ENCODE measurements around the gene SEMA3E.
"Not testable (repeated sequence)": the region's sequence is repeated elsewhere in the genome, so short reads cannot be mapped to it uniquely, and the experiment has no call there.

Gene SEMA3E

GRCh38 chr7:83452256-83452655, 196.7 kb downstream of the SEMA3E start:
- no peak for DNase-seq (ENCODE audit: low read depth)

DNA sequence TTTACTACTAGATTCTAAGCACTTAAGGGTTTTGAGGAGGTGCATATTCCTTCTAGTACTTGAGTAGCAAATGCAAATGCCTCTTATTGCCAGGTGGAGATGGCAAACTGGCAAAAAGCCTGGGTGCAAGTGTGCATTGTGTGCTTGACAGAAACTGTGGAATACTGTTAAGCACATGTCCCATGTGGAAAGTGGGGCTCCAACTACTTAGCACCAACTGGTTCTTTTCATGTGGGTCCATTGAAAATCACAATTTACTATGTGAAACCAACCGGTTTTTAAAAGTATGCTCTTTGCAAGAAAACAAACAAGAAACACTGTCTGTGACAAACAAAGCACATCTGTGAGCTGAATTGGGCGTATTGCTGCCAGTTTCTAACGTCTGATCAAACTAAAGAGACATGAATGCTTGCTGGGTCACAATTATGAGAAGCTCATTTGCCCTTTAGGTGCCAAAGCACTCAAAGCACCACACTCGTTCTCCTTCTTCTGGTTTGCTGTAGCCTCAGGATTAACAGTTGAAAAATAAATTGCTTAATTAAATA, 197.4 kb downstream of the SEMA3E start:
- no peak for DNase-seq (ENCODE audit: low read depth)

DNA sequence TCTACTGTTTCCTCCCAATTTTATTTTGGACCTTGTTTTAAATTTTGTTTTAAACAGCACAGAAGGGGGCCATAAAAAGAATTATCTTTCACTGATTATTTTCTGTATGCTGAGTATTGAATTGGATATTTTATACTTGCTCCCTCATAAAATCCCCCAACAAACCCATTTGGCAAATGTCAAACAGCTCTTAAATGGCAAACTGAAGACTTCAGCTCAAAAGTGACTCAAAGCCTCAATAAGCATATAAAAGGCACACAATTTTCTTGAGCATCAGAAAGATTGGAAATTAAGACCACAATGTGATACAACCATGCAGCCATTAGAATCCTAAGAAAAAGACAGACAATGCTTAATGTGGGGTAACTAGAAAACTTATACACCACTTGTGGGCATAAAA, 199.2 kb downstream of the SEMA3E start:
- DNase-seq (ENCODE audit: low read depth): no peak

GRCh38 chr7:83447681-83448080, 201.3 kb downstream of the SEMA3E start:
- no peak for DNase-seq (ENCODE audit: low read depth)

GRCh38 chr7:83446102-83446669, 202.8 kb downstream of the SEMA3E start:
- DNase-seq (ENCODE audit: low read depth): no peak

DNA sequence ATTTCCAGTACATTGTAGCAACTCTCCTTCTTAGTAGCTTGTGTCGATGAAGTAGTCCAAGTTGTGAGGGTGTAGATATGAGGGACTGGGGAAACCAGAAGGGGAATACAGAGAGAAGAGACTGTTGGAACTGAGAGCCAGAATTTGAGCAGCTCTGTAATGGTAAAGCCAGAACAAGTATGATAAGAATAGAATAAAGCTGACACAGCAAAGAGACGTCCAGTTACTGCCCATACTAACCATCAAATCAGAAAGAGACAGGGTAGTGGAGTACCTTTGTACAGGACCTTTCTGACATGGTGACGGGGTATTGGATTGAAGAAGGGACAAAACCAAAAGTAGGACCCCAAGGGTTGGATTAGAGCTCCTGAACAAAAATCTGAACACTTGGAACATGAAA, 206.0 kb downstream of the SEMA3E start:
- no peak for DNase-seq (ENCODE audit: low read depth)

- no peak for DNase-seq (ENCODE audit: low read depth)
These were observed 209.9 kb downstream of the SEMA3E start for GRCh38 chr7:83439026-83439425.

- not testable (repeated sequence) for DNase-seq (ENCODE audit: low read depth)
These were observed 218.7 kb downstream of the SEMA3E start for GRCh38 chr7:83430289-83430688.

DNA sequence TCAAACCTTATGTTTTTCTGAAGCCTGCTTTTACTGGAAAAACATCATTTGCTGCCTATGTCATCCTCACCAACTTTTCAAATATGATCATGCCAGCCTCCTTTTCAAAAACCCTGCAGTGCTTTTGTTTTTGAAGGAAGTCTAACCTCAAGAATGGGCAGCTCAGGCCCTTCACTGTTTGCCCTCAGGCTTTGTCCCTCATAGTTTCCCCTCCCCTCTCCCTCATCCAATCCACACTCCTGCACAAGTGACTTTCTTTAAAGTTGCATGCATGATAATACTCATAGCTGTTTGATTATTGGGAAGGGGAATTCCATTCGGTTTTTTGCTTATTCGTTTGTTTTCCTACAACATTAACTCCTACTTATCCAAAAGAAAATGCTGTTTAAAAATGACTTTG, 219.4 kb downstream of the SEMA3E start:
- DNase-seq (ENCODE audit: low read depth): no peak

- no peak for DNase-seq (ENCODE audit: low read depth)
These were observed 221.1 kb downstream of the SEMA3E start for GRCh38 chr7:83427884-83428283.

DNA sequence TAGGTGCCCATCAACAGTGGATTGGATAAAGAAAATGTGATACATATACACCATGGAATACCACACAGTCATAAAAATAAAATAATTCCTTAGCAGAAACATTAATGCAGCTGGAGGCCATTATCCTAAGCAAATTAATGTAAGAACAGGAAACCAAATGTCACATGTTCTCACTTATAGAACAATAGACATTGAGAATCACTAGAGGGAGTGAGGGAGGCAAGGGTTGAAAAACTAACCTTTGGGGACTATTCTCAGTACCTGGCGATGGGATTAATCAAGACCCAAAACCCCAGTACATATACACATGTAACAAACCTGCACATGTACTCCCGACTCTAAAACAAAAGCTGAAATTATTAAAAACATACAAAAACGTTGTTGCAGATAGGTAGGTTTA, 222.6 kb downstream of the SEMA3E start:
- no peak for DNase-seq (ENCODE audit: low read depth)

DNA sequence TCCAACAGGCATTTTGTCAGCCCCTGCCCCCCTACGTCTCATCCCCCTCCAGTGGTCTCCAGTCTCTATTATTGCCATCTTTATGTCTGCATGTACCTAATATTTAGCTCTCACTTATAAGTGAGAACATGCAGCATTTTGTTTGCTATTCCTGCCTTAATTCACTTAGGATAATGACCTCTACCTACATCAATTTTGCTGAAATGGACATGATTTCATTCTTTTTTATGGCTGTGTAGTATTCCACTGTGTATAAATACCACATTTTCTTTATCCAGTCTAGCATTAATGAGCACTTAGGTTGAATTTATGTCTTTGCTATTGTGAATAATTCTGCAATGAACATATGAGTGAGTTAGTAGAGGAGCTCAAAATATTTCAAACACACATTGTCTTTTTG, 229.9 kb downstream of the SEMA3E start:
- DNase-seq (ENCODE audit: low read depth): no peak

GRCh38 chr7:83415840-83416239, 233.1 kb downstream of the SEMA3E start:
- DNase-seq (ENCODE audit: low read depth): no peak

GRCh38 chr7:83414947-83415346, 234.0 kb downstream of the SEMA3E start:
- no peak for DNase-seq (ENCODE audit: low read depth)

DNA sequence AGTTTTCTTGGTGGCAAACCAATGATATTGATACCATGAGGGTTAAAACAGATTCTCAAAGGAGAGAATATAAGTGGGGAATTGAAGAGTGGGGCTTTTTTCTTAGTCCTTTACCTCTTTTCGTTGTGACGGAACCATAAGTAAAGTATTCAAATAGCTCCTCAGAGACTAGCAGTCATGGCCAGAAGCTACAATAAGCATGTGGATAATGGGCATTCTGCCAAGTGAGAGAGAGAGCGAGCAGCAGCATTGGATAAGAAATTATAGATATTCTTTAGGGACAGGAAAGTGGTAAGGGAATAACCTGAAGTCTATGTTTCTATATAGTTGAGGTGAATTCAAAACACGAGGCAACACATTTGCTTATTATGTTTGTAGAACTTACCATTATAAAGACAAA, 235.1 kb downstream of the SEMA3E start:
- DNase-seq (ENCODE audit: low read depth): no peak

DNA sequence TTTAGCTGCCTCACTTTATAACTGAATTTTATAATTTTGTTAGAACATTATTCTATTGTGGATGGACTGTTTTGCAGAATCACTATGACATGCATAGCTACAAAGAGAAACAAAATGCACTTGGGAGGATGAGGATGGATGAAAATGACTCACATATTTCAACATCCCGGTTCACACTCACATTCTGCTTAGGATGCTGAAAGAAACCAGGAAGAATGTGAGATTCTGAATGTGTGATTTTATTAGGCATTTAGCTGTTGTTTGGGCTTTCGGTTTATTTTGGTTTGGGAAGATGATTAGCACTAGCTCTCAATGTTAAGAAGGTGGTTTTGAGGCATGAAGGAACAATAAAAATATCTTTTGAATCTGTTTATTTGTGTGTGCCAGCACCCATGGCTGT, 235.5 kb downstream of the SEMA3E start:
- DNase-seq (ENCODE audit: low read depth): peak; percentile 3

DNA sequence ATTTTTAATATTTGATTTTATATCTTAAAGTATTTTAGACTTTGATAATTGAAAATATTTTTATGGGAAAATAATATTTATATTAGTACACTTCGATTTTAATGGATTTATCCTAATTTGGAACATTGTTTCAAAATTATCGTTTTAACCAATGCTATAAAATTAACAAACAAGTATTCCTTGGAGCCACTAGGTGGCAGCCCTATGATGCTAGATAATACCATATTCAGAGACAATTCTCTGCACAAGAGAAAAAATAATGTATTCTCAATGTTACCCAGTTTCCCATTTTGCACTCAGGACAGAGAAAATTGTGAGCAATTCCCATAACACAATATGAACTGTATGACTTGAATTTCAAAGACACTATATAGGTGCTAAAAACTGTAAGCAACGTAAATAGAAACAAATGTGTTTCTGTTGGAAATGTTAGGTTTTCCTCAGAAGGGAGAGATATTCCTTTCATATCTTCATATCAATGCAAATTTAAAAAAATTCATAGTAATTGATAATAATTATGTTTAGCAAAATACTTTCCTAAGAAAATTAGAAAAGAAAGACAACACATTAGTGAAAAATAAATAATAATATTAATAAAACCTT, 237.8 kb downstream of the SEMA3E start:
- peak; percentile 55 for DNase-seq (ENCODE audit: low read depth)

GRCh38 chr7:83394776-83395175, 254.2 kb downstream of the SEMA3E start:
- DNase-seq (ENCODE audit: low read depth): no peak

DNA sequence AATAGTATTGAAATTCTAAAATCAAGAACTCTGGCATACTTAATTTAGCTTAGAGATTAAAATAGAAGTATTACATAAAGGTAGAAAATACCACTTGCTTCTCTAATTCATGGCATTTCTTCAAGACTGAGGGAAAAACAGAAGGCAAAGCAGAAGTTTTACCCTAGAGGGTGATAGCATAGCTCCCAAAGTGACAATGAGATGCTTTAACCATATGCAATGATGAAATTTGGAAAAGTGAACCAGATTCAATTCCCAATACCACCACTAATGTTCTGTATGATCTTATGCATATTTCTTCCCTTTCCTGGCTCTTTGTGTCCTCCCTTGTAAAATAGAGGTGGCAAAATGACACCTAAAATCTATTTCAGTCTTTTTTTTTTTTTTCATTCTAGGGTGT, 260.5 kb downstream of the SEMA3E start:
- no peak for DNase-seq (ENCODE audit: low read depth)

DNA sequence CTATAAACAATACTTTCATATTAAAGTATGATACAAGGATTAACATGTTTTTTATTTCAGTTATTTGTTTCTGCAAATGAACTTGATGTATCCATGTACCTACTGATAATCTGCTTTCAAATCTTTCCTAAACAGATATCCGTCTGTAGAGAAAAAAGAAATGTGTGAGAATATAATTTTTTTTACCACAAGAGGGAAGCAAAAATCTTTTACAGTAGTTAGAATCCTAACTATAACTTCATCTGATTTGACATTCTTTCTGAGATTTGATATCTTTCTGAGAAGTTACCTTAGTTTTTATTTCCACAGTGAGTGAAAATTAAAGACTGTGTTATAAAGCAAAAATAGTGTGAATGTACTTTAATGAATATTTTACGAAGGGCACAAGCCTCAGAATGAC, 282.3 kb downstream of the SEMA3E start:
- no peak for DNase-seq (ENCODE audit: low read depth)

GRCh38 chr7:83365746-83366145, 283.2 kb downstream of the SEMA3E start:
- DNase-seq (ENCODE audit: low read depth): no peak

DNA sequence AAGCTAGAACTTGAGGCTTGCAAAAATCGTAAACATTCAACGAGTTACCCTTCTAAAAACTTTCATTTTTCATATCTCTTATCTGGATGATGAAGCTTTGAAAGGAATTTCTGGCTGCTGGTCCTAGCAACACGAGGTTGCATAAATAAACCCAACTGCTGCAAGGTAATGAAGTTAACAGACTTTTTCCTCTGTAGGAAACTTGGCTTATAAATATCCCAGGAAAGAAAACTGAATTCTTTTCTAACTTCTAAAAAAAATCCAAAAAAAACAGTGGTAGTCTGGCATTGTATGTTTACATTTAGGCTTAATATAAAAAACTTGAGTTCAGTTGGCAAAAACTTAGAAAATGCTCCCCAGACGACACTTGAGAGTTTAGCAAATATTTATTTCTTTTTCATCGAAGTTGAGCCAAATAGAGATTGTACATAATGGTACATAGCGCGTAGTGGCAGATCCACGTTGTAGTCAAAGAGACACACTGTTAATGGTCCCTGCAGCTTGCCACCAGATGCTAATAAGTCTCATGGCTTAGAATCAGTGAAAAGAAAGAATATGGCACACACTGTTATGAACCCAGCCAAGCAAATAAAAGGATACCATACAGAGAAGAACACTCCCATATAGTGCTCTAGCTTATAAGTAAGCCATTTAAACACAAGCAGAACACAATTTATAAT, 285.9 kb downstream of the SEMA3E start:
- DNase-seq (ENCODE audit: low read depth): no peak

DNA sequence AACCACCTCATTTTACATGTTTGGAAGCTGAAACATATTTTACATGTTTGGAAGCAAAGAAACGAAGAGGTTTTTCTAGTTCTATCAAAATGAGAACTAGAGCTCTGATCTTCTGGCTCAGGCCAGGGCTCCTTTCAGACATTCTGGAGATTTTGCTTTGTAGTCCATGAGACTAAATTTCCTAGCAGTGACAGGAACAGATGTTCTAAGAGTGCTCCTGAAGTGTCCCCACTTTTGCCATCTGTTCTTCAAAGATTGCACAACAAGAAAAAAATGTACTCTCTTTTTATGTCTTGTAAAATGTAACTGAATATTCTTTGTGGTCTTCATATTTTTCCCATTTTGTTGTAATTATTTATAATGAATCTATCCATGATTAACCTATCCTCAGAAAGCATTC, 289.8 kb downstream of the SEMA3E start:
- no peak for DNase-seq (ENCODE audit: low read depth)

DNA sequence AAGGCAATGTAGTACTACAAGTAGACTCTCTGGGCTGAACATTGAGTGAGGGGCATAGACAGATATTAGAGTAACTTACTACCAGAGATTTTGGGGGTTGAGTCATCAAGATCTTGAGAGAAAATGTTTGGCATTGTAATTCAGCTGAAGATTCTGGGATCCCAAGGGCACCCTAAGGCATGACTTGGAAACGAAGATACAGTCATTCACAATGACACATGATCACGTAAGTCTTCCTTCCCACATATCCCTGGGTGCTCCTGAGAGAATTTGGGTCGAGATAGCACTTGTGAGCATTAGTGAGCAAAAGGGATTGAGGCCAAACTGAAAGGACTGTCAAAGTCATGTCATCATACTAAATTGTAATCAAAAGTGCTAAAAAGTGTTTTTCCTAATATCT, 293.8 kb downstream of the SEMA3E start:
- no peak for DNase-seq (ENCODE audit: low read depth)
